ENCODE measurements around the gene MRPL33. TPM values are rescaled to one million over a fixed set of nuclear protein-coding genes. Genes with fewer than 3 reads are reported as not detected.
A peak's percentile ranks its signal among the peaks of the same experiment; 100 is the strongest.

MRPL33 gene
- total and polyA plus RNA-seq, 2 of the 13 experiments (the other 11 are each of a cell fraction or from before 2014, with no cell fraction given), result 69.7 to 218 TPM

- no peak for TF ChIP-seq REST (IDR thresholded peaks at IDR 0.05; ENCODE audit: borderline replicate concordance in 1 of 2, low read depth in 1 of 2, low read length in 2 of 2)
- TF ChIP-seq ZNF772 (CRISPR knock-in tag; IDR thresholded peaks at IDR 0.05), result no peak
- peak; percentile 53; the same call in 1 of the 2 replicates for TF ChIP-seq ZFP91 (CRISPR knock-in tag; IDR thresholded peaks at IDR 0.05; ENCODE audit: borderline replicate concordance)
- peak; percentile 98 for TF ChIP-seq SMC3 (IDR thresholded peaks at IDR 0.05; ENCODE audit: low read length)
- TF ChIP-seq HOMEZ (CRISPR knock-in tag; IDR thresholded peaks at IDR 0.05; ENCODE audit: low read depth), result peak; percentile 44; the same call in 1 of the 2 replicates
- peak; percentile 73; the same call in 1 of the 2 replicates for TF ChIP-seq TFE3 (CRISPR knock-in tag; IDR thresholded peaks at IDR 0.05)
- TF ChIP-seq RCOR2 (CRISPR knock-in tag; IDR thresholded peaks at IDR 0.05), result peak; percentile 42; the same call in 1 of the 2 replicates
- peak; percentile 71; the same call in 1 of the 2 replicates for TF ChIP-seq ZKSCAN8 (CRISPR knock-in tag; IDR thresholded peaks at IDR 0.05; ENCODE audit: borderline replicate concordance)
- peak; percentile 71; the same call in 1 of the 2 replicates for TF ChIP-seq TFAP4 (IDR thresholded peaks at IDR 0.05; ENCODE audit: borderline replicate concordance, low read depth)
- peak; percentile 28; the same call in 1 of the 2 replicates for TF ChIP-seq RARA (CRISPR knock-in tag; IDR thresholded peaks at IDR 0.05)
- 0 out of 2 replicates have a peak, but pooled peaks have one; percentile 40 for TF ChIP-seq SIN3B (IDR thresholded peaks at IDR 0.05; ENCODE audit: low read length)
- 0 out of 2 replicates have a peak, but pooled peaks have one; percentile 63 for TF ChIP-seq NCOA1 (CRISPR knock-in tag; IDR thresholded peaks at IDR 0.05)
- peak; percentile 55 for TF ChIP-seq RBM22 (optimal IDR thresholded peaks at IDR 0.05; ENCODE audit: low read length)
- TF ChIP-seq ZNF331 (CRISPR knock-in tag; IDR thresholded peaks at IDR 0.05), result peak; percentile 62; the same call in 1 of the 2 replicates
- TF ChIP-seq HDAC2 (CRISPR knock-in tag; IDR thresholded peaks at IDR 0.05), result peak; percentile 40; the same call in 1 of the 2 replicates
- TF ChIP-seq ZNF275 (CRISPR knock-in tag; IDR thresholded peaks at IDR 0.05; ENCODE audit: borderline replicate concordance), result 0 out of 2 replicates have a peak, but pooled peaks have one; percentile 6
- 0 out of 2 replicates have a peak, but pooled peaks have one; percentile 10 for TF ChIP-seq ZNF644 (CRISPR knock-in tag; IDR thresholded peaks at IDR 0.05; ENCODE audit: low read depth)
- no peak for TF ChIP-seq TAF1 (CRISPR knock-in tag; IDR thresholded peaks at IDR 0.05)
Measured at GRCh38 chr2:27754138-27754588, 17.4 kb upstream of the MRPL33 start (continued).
